ENCODE measurements around the gene NSG2.

DNA sequence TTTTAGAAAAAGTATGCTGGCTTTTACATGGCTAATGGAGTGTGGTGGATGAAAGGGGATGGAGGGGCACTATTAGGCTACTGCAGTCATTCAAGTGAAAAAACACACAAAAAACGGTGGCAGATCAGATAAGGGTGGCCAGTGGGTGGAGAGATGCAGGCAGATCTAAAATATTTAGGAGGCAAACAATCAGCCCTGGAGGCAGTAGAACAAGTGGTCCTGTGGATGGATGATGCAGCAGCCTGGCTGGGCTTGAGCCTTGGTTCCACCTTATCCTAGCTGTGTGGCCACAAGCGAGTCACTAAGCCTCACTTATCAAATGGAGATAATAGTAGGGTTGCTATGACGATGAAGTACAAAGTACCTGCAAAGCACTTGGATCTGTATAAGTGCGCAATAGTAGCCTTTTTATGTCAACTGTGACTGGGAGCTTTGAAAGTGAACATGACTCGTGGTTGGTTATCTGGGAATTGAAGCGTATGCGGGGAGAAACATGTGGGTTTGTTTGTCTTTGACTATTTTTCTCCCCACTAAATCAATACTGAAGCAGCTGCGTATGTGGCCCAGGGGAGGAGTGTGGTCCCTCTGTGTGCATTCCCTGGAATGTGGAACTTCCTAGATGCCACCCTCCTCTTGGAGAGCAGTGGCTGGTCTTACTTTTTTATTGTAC lies 20.2 kb downstream of the NSG2 start:
- TF ChIP-seq BHLHE40 (IDR thresholded peaks at IDR 0.05; ENCODE audit: borderline replicate concordance), result no peak
- TF ChIP-seq HDGF (IDR thresholded peaks at IDR 0.05; ENCODE audit: borderline replicate concordance), result no peak
- TF ChIP-seq CTBP1 (IDR thresholded peaks at IDR 0.05; ENCODE audit: borderline replicate concordance), result no peak
- no peak for TF ChIP-seq FOXA1 (IDR thresholded peaks at IDR 0.05)
- TF ChIP-seq TARDBP (IDR thresholded peaks at IDR 0.05), result no peak
- TF ChIP-seq ARNT (IDR thresholded peaks at IDR 0.05), result no peak

All from HEK293T (cell line).